ENCODE data around the gene DLGAP1.

DNA sequence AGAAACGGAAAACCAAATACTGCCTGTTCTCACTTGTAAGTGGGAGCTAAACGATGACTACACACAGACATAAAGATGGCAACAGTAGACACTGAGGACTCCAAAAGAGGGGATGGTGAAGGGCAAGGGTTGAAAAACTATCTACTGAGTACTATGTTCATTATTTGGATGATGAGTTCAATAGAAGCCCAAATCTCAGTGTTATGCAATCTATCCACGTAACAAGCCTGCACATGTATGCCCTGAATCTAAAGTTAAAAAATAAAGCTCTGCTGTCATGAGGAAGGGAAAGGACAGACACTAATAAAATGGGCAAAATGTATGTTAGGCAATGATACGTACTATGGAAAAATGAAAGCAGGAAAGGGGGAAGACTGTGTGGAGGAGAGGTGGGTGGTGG, 629.1 kb downstream of the DLGAP1 start:
- TF ChIP-seq, protein P1, sequence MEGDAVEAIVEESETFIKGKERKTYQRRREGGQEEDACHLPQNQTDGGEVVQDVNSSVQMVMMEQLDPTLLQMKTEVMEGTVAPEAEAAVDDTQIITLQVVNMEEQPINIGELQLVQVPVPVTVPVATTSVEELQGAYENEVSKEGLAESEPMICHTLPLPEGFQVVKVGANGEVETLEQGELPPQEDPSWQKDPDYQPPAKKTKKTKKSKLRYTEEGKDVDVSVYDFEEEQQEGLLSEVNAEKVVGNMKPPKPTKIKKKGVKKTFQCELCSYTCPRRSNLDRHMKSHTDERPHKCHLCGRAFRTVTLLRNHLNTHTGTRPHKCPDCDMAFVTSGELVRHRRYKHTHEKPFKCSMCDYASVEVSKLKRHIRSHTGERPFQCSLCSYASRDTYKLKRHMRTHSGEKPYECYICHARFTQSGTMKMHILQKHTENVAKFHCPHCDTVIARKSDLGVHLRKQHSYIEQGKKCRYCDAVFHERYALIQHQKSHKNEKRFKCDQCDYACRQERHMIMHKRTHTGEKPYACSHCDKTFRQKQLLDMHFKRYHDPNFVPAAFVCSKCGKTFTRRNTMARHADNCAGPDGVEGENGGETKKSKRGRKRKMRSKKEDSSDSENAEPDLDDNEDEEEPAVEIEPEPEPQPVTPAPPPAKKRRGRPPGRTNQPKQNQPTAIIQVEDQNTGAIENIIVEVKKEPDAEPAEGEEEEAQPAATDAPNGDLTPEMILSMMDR (IDR thresholded peaks at IDR 0.05): no peak
- TF ChIP-seq ZFX (IDR thresholded peaks at IDR 0.05; ENCODE audit: borderline replicate concordance): no peak
